Effector memory CD4-positive, alpha-beta T cell (primary cell): ENCODE results near the gene CDH4.

Source experiments
- DNase-seq, 3 donors: peaks; one replicate each; pipeline ENCODE4 v3.0.0-alpha.2; 2020
- H3K27ac ChIP-seq: 2 replicates; pipeline ENCODE4 v1.7.0; 2013; ENCODE audit warnings: mild to moderate bottlenecking, low read length, moderate library complexity; ENCODE audit not compliant: insufficient read depth, poor library complexity, severe bottlenecking
- H3K27me3 ChIP-seq: replicated peaks from 2 replicates; pipeline ENCODE4 v1.7.0; 2013; ENCODE audit warnings: mild to moderate bottlenecking, low read length; ENCODE audit not compliant: insufficient read depth, control insufficient read depth, poor library complexity, severe bottlenecking
- H3K36me3 ChIP-seq: 2 replicates; pipeline ENCODE4 v1.7.0; 2013; ENCODE audit warnings: mild to moderate bottlenecking, low read length, moderate library complexity; ENCODE audit not compliant: control insufficient read depth, insufficient read depth
- H3K4me1 ChIP-seq: 2 replicates; pipeline ENCODE4 v1.7.0; 2013; ENCODE audit warnings: low read length, mild to moderate bottlenecking; ENCODE audit not compliant: control insufficient read depth, insufficient read depth, poor library complexity, severe bottlenecking
- H3K4me3 ChIP-seq: 2 replicates; pipeline ENCODE4 v1.7.0; 2013; ENCODE audit warnings: low read length, low read depth, mild to moderate bottlenecking; ENCODE audit not compliant: insufficient read depth, poor library complexity, severe bottlenecking
- H3K9me3 ChIP-seq: 2 replicates; pipeline ENCODE4 v1.7.0; 2013; ENCODE audit warnings: mild to moderate bottlenecking, low read length, moderate library complexity; ENCODE audit not compliant: control insufficient read depth

Gene CDH4

DNA sequence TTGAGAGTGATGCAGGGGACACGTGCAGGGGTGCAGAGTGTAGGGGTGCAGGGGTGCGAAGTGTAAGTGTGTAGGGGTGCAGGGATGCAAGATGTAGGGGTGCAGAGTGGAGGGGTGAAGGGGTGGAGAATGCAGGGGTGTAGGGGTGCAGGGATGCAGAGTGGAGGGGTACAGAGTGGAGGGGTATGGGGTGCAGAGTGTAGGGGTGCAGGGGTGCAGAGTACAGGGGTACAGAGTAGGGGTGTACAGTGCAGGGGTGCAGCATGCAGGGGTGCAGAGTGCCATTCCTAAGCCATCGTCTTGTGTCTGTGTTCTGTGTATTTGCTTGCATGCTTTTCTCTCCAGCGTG, 468.3 kb downstream of the CDH4 start:
- peaks cover 7% of the 10 kb centered on the region for H3K4me1 ChIP-seq
- H3K9me3 ChIP-seq, result no peaks in the 10 kb centered on the region
- no peaks in the 10 kb centered on the region for H3K36me3 ChIP-seq
- no peaks in the 10 kb centered on the region for H3K27me3 ChIP-seq
- DNase-seq, result no peak
- peak overlapping the region; percentile 26 for H3K27ac ChIP-seq
- peak overlapping the region; percentile 33 for H3K4me3 ChIP-seq

DNA sequence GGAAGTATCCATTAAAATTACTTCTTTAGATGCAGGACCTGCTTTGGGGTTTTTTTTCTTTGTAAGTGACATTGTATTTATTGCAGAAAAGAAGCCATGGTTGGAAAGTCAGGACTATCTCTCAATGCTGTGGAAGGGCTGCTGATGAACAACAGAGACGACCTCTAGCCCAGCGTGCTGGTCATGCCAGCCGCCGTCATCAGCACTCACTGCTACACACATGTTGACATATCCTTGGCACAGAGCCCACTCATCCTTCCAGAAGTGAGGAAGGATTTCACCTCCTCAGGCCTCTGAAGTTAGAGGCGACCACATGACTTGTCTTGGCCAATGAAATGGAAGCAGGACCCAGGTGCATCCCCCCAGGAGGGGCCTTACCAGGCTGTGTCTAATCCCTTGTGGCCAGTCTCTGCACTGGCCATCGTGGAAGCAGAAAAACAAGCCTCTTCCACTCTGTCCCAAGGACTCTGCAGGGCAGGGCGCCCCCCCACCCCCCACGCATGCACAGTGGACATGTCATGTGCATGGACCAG, 470.2 kb downstream of the CDH4 start:
- Histone ChIP-seq H3K36me3 (no peaks in the 10 kb centered on the region), H3K27me3 (no peaks in the 10 kb centered on the region), H3K4me3 (no peak overlapping the region), H3K4me1 (peaks cover 7% of the 10 kb centered on the region), H3K9me3 (no peaks in the 10 kb centered on the region), H3K27ac (no peak overlapping the region)
- no peak for DNase-seq

DNA sequence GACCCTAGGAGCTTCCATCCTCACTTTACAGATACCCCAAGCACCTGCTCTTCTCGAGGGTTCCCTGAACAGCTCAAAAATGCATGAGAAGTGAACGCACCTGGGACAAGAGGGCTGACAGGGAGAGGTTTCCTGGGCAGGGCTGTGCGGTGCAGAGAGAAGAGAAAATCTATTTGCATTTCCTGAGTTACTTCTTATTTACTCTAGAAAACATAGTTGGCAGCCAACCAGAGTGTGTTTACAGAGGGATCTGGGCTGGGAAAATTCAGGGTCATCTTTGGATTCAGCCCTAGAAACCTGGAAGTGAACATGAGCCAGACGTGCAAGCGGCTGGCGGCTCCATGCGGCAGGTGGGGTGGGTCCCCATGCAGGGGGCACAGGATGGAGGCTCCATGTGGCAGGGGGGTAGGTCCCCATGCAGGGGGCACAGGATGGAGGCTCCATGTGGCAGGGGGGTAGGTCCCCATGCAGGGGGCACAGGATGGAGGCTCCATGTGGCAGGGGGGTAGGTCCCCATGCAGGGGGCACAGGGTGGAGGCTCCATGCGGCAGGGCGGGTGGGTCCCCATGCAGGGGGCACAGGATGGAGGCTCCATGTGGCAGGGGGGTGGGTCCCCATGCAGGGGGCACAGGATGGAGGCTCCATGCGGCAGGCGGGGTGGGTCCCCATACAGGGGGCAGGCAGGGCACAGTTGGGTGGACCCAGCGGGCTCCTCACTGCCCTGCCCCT, 471.6 kb downstream of the CDH4 start:
- Histone ChIP-seq H3K4me1 (peaks cover 2% of the 10 kb centered on the region), H3K36me3 (no peaks in the 10 kb centered on the region), H3K27ac (no peak overlapping the region), H3K4me3 (no peak overlapping the region), H3K27me3 (no peaks in the 10 kb centered on the region), H3K9me3 (no peaks in the 10 kb centered on the region)
- no peak for DNase-seq

DNA sequence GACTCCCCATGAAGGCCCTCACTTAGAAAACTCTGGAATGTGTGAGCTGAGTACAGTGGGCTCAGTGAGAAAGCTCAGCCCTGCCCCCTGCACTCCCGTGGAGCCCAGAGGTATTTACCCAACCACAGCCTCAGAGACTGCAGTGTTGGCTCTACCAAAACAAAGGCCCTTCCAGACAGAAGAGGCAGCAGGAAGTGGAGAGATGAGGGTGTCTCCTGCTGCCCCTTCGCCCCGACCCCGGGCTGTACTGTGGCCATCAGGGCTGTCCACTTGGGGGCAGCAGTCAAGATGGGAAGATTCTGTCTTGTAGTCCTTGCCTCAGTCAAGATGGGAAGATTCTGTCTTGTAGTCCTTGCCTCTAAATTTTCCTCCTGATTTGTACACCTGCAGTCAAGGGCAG, 472.3 kb downstream of the CDH4 start:
- no peak overlapping the region for H3K4me3 ChIP-seq
- no peaks in the 10 kb centered on the region for H3K27me3 ChIP-seq
- DNase-seq, result no peak
- no peaks in the 10 kb centered on the region for H3K4me1 ChIP-seq
- H3K36me3 ChIP-seq, result no peaks in the 10 kb centered on the region
- no peak overlapping the region for H3K27ac ChIP-seq
- H3K9me3 ChIP-seq, result no peaks in the 10 kb centered on the region

DNA sequence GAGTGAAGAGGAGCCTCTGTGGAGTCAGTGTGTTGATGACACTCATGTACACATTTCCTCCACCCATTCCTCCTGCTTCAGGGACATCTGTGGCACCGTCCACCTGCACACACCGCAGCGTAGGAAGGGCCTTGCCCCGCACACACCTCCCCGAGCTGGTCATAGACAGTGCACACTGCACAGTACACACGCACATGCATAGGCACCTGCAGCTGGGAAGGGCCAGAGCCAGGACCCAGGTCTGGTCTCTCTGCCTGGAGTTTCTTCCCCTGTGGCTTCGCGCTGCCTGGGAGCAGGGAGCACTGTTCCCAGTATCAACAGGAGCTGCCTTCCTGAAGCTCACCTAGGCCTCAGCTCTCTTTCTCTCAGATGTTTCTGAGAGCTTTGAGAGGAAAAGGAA, 473.1 kb downstream of the CDH4 start:
- no peak overlapping the region for H3K4me3 ChIP-seq
- H3K4me1 ChIP-seq, result no peaks in the 10 kb centered on the region
- no peaks in the 10 kb centered on the region for H3K9me3 ChIP-seq
- H3K36me3 ChIP-seq, result no peaks in the 10 kb centered on the region
- H3K27ac ChIP-seq, result no peak overlapping the region
- no peak for DNase-seq
- H3K27me3 ChIP-seq, result no peaks in the 10 kb centered on the region

DNA sequence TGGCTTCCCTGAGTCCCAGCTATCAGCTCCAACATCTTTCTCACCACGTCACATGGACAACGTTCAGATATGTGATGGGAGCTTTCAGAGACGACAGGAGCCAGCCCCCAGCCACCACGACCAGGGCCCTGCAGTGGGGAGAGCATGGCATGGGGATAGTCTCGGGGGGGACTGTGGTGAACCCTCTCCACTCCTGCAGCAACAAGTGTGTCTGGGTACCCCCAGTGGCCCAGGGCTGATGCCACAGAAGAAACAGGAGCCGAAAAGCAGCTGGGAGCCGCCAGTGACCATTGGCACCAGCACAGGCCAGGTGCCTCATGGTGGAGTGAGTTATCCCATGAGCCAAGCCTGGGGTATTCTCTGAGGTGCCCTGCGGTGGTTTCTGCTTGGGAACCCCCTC, 473.9 kb downstream of the CDH4 start:
- no peaks in the 10 kb centered on the region for H3K36me3 ChIP-seq
- no peak overlapping the region for H3K27ac ChIP-seq
- H3K4me3 ChIP-seq, result no peak overlapping the region
- no peaks in the 10 kb centered on the region for H3K27me3 ChIP-seq
- no peak for DNase-seq
- H3K4me1 ChIP-seq, result no peaks in the 10 kb centered on the region
- H3K9me3 ChIP-seq, result no peaks in the 10 kb centered on the region

- H3K36me3 ChIP-seq, result no peaks in the 10 kb centered on the region
- H3K4me1 ChIP-seq, result no peaks in the 10 kb centered on the region
- H3K27ac ChIP-seq, result no peak overlapping the region
- H3K9me3 ChIP-seq, result no peaks in the 10 kb centered on the region
- no peak overlapping the region for H3K4me3 ChIP-seq
- no peaks in the 10 kb centered on the region for H3K27me3 ChIP-seq
- no peak for DNase-seq
Observed at GRCh38 chr20:61726979-61727378, 474.9 kb downstream of the CDH4 start.

DNA sequence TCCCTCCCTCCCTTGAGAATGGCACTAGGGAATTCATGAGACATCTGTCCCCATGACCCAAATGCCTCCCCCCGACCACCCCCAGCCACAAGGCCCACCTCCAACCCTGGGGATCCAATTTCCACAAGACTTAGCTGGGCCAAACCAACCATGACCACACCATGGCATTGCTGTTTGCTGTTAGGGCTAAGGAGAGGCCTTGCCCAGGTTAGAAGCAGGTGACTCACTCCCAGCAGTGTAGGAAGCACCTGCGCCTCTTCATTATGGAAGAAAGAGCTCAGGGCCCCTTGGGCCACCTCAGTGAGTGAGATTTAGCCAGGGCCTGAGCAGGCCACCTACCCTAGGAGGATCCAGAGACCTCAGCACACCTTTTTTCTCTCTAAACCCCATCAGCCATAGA, 475.7 kb downstream of the CDH4 start:
- no peaks in the 10 kb centered on the region for H3K36me3 ChIP-seq
- no peak for DNase-seq
- H3K4me3 ChIP-seq, result no peak overlapping the region
- no peaks in the 10 kb centered on the region for H3K9me3 ChIP-seq
- H3K4me1 ChIP-seq, result no peaks in the 10 kb centered on the region
- no peaks in the 10 kb centered on the region for H3K27me3 ChIP-seq
- no peak overlapping the region for H3K27ac ChIP-seq

- DNase-seq, result no peak
- H3K36me3 ChIP-seq, result no peaks in the 10 kb centered on the region
- H3K4me1 ChIP-seq, result no peaks in the 10 kb centered on the region
- no peak overlapping the region for H3K4me3 ChIP-seq
- H3K9me3 ChIP-seq, result no peaks in the 10 kb centered on the region
- no peaks in the 10 kb centered on the region for H3K27me3 ChIP-seq
- H3K27ac ChIP-seq, result no peak overlapping the region
Observed at GRCh38 chr20:61728326-61728725, 476.3 kb downstream of the CDH4 start.

- no peak overlapping the region for H3K4me3 ChIP-seq
- no peaks in the 10 kb centered on the region for H3K36me3 ChIP-seq
- no peak for DNase-seq
- no peaks in the 10 kb centered on the region for H3K4me1 ChIP-seq
- no peak overlapping the region for H3K27ac ChIP-seq
- H3K27me3 ChIP-seq, result no peaks in the 10 kb centered on the region
- no peaks in the 10 kb centered on the region for H3K9me3 ChIP-seq
Observed at GRCh38 chr20:61728786-61729770, 477.0 kb downstream of the CDH4 start.
